Esophagus squamous epithelium (tissue), 4 donors: ENCODE measurements around the gene AGFG1.

Source experiments
- POLR2A ChIP-seq, 4 donors: fragments of 450-650 bp; IDR thresholded peaks; one replicate each; pipeline ENCODE4 v1.6.1; 2017; ENCODE audit warnings: antibody characterized with exemption in 4 of 4, mild to moderate bottlenecking in 4 of 4, moderate library complexity in 3 of 4
- TF ChIP-seq, protein P1 (sequence below), 6 experiments: fragments of 450-650 bp in 4 of 6; fragments of 200-600 bp in 2 of 6; sonication (generic) in 2 of 6; IDR thresholded peaks; one replicate each; pipeline ENCODE4 v1.5.1; 2016 to 2019; ENCODE audit warnings: antibody characterized with exemption in 6 of 6, mild to moderate bottlenecking in 4 of 6, moderate library complexity in 4 of 6

GRCh38 chr2:227462462-227462951 lies 9.4 kb upstream of the AGFG1 start:
- TF ChIP-seq, protein P1, sequence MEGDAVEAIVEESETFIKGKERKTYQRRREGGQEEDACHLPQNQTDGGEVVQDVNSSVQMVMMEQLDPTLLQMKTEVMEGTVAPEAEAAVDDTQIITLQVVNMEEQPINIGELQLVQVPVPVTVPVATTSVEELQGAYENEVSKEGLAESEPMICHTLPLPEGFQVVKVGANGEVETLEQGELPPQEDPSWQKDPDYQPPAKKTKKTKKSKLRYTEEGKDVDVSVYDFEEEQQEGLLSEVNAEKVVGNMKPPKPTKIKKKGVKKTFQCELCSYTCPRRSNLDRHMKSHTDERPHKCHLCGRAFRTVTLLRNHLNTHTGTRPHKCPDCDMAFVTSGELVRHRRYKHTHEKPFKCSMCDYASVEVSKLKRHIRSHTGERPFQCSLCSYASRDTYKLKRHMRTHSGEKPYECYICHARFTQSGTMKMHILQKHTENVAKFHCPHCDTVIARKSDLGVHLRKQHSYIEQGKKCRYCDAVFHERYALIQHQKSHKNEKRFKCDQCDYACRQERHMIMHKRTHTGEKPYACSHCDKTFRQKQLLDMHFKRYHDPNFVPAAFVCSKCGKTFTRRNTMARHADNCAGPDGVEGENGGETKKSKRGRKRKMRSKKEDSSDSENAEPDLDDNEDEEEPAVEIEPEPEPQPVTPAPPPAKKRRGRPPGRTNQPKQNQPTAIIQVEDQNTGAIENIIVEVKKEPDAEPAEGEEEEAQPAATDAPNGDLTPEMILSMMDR (IDR thresholded peaks at IDR 0.05) = no peak
- no peak for TF ChIP-seq POLR2A (IDR thresholded peaks at IDR 0.05)
